T-helper 17 cell (primary cell): ENCODE results near the gene NANOS3. TPM values are rescaled to one million over a fixed set of nuclear protein-coding genes. Genes with fewer than 3 reads are reported as not detected.
"Not testable (repeated sequence)": the region's sequence is repeated elsewhere in the genome, so short reads cannot be mapped to it uniquely, and the experiment has no call there.

ENCODE experiments used
- ATAC-seq: fragments of 150-1000 bp; cut with Tn5 transposase; 2 replicates; pipeline ENCODE4 v1.10.0; 2021; ENCODE audit warnings: mild to moderate bottlenecking, moderate library complexity
- DNase-seq, 3 donors: peaks; one replicate each; pipeline versions ENCODE4 v3.0.0 to v3.0.0-alpha.2; 2020 to 2021
- H3K9me3 ChIP-seq: one replicate; pipeline ENCODE4 v1.7.0; 2013; ENCODE audit warnings: low read length, mild to moderate bottlenecking; ENCODE audit not compliant: control insufficient read depth, poor library complexity, severe bottlenecking
- H3K27ac Mint-ChIP-seq: one replicate; pipeline ENCODE4 v1.8.0; 2022; ENCODE audit warnings: mild to moderate bottlenecking, moderate library complexity, mixed read lengths
- H3K27me3 Mint-ChIP-seq: one replicate; pipeline ENCODE4 v1.8.0; 2022; ENCODE audit warnings: mixed read lengths
- H3K36me3 Mint-ChIP-seq: one replicate; pipeline ENCODE4 v1.8.0; 2022; ENCODE audit warnings: low read depth, mixed read lengths
- H3K4me1 Mint-ChIP-seq: one replicate; pipeline ENCODE4 v1.8.0; 2022; ENCODE audit warnings: mild to moderate bottlenecking, mixed read lengths
- H3K4me3 Mint-ChIP-seq: one replicate; pipeline ENCODE4 v1.8.0; 2022; ENCODE audit warnings: mild to moderate bottlenecking, moderate library complexity, mixed read lengths
- total RNA-seq, 4 donors: library from RNA in 2 of 4; stranded (reverse) in 2 of 4; gene quantifications; one replicate each; pipeline ENCODE4 v1.2.3 and lab custom pipeline; 2022 to 2026

Gene NANOS3
- total RNA-seq, 2 donors from 2014 or later: 0.60 to 2.6 TPM

- Mint-ChIP-seq H3K27ac (peak overlapping the region; percentile 100), H3K27me3 (no peaks in the 10 kb centered on the region), H3K4me1 (peaks cover 27% of the 10 kb centered on the region), H3K4me3 (peak overlapping the region; percentile 91), H3K36me3 (peaks cover 2% of the 10 kb centered on the region)
- ATAC-seq (no peak), DNase-seq (no peak)
- no peaks in the 10 kb centered on the region for H3K9me3 ChIP-seq
Measured at GRCh38 chr19:13848798-13849676, 27.9 kb upstream of the NANOS3 start.

GRCh38 chr19:13849991-13850909 lies 26.7 kb upstream of the NANOS3 start:
- no peak for ATAC-seq
- H3K27ac Mint-ChIP-seq: peak overlapping the region; percentile 100
- peak overlapping the region; percentile 80 for H3K4me3 Mint-ChIP-seq
- peak; percentile 62 to 71 (median 62) for DNase-seq
- H3K27me3 Mint-ChIP-seq: no peaks in the 10 kb centered on the region
- H3K9me3 ChIP-seq: no peaks in the 10 kb centered on the region
- H3K36me3 Mint-ChIP-seq: peaks cover 2% of the 10 kb centered on the region
- peaks cover 22% of the 10 kb centered on the region for H3K4me1 Mint-ChIP-seq

- peak overlapping the region; percentile 80 for H3K4me3 Mint-ChIP-seq
- H3K27ac Mint-ChIP-seq: peak overlapping the region; percentile 100
- H3K9me3 ChIP-seq: no peaks in the 10 kb centered on the region
- ATAC-seq (no peak), DNase-seq (peak; percentile 36 to 71 (median 54))
- H3K36me3 Mint-ChIP-seq: no peaks in the 10 kb centered on the region
- peaks cover 15% of the 10 kb centered on the region for H3K4me1 Mint-ChIP-seq
- no peaks in the 10 kb centered on the region for H3K27me3 Mint-ChIP-seq
Measured at GRCh38 chr19:13850910-13851733, 25.8 kb upstream of the NANOS3 start.

GRCh38 chr19:13851734-13852114 lies 25.2 kb upstream of the NANOS3 start:
- not testable (repeated sequence) for H3K4me1 Mint-ChIP-seq, H3K4me3 Mint-ChIP-seq, H3K36me3 Mint-ChIP-seq, DNase-seq, H3K27me3 Mint-ChIP-seq, H3K9me3 ChIP-seq, ATAC-seq
- peak overlapping the region; percentile 100 for H3K27ac Mint-ChIP-seq

- H3K27ac Mint-ChIP-seq: peak overlapping the region; percentile 100
- ATAC-seq, H3K9me3 ChIP-seq, H3K27me3 Mint-ChIP-seq, H3K4me3 Mint-ChIP-seq, H3K4me1 Mint-ChIP-seq, H3K36me3 Mint-ChIP-seq, DNase-seq: not testable (repeated sequence)
Measured at GRCh38 chr19:13852171-13852707, 24.7 kb upstream of the NANOS3 start.

GRCh38 chr19:13856497-13856896 lies 20.4 kb upstream of the NANOS3 start:
- ATAC-seq (no peak), DNase-seq (no peak)
- Mint-ChIP-seq H3K27me3 (no peaks in the 10 kb centered on the region), H3K36me3 (no peaks in the 10 kb centered on the region), H3K4me3 (no peak overlapping the region), H3K27ac (no peak overlapping the region), H3K4me1 (peaks cover 11% of the 10 kb centered on the region)
- H3K9me3 ChIP-seq: no peaks in the 10 kb centered on the region

- H3K27me3 Mint-ChIP-seq: peaks cover 9% of the 10 kb centered on the region
- H3K4me1 Mint-ChIP-seq: peaks cover 29% of the 10 kb centered on the region
- peaks cover 2% of the 10 kb centered on the region for H3K36me3 Mint-ChIP-seq
- H3K9me3 ChIP-seq: no peaks in the 10 kb centered on the region
- H3K4me3 Mint-ChIP-seq: peak overlapping the region; percentile 52
- ATAC-seq: no peak
- H3K27ac Mint-ChIP-seq: peak overlapping the region; percentile 99
- DNase-seq: no peak
Measured at GRCh38 chr19:13859361-13859880, 17.5 kb upstream of the NANOS3 start.

- H3K27ac Mint-ChIP-seq: peak overlapping the region; percentile 99
- no peak for ATAC-seq
- peak overlapping the region; percentile 97 for H3K4me3 Mint-ChIP-seq
- no peak for DNase-seq
- no peaks in the 10 kb centered on the region for H3K9me3 ChIP-seq
- peaks cover 4% of the 10 kb centered on the region for H3K36me3 Mint-ChIP-seq
- peaks cover 13% of the 10 kb centered on the region for H3K27me3 Mint-ChIP-seq
- peaks cover 31% of the 10 kb centered on the region for H3K4me1 Mint-ChIP-seq
Measured at GRCh38 chr19:13860679-13861391, 16.1 kb upstream of the NANOS3 start.

GRCh38 chr19:13861392-13861713 lies 15.6 kb upstream of the NANOS3 start:
- H3K27me3 Mint-ChIP-seq: peaks cover 16% of the 10 kb centered on the region
- peak overlapping the region; percentile 97 for H3K4me3 Mint-ChIP-seq
- ATAC-seq (peak; percentile 32), DNase-seq (peak in 1 of 3 donors; percentile 49)
- H3K4me1 Mint-ChIP-seq: peaks cover 34% of the 10 kb centered on the region
- peak overlapping the region; percentile 99 for H3K27ac Mint-ChIP-seq
- H3K9me3 ChIP-seq: no peaks in the 10 kb centered on the region
- peaks cover 5% of the 10 kb centered on the region for H3K36me3 Mint-ChIP-seq

GRCh38 chr19:13861714-13862531 lies 15.0 kb upstream of the NANOS3 start:
- Mint-ChIP-seq H3K4me1 (peaks cover 38% of the 10 kb centered on the region), H3K36me3 (peaks cover 9% of the 10 kb centered on the region), H3K4me3 (peak overlapping the region; percentile 97), H3K27ac (peak overlapping the region; percentile 99), H3K27me3 (peaks cover 22% of the 10 kb centered on the region)
- peak; percentile 83 to 91 (median 86) for DNase-seq
- H3K9me3 ChIP-seq: no peaks in the 10 kb centered on the region
- peak; percentile 91 for ATAC-seq

GRCh38 chr19:13864046-13864666 lies 12.8 kb upstream of the NANOS3 start:
- Mint-ChIP-seq H3K27me3 (peaks cover 33% of the 10 kb centered on the region), H3K27ac (peak overlapping the region; percentile 45), H3K4me3 (peak overlapping the region; percentile 87), H3K4me1 (peaks cover 40% of the 10 kb centered on the region), H3K36me3 (peaks cover 11% of the 10 kb centered on the region)
- ATAC-seq: no peak
- H3K9me3 ChIP-seq: no peaks in the 10 kb centered on the region
- no peak for DNase-seq
